GM19395 (cell line): ENCODE results near the gene SLC47A1.
"Not testable (repeated sequence)": the region's sequence is repeated elsewhere in the genome, so short reads cannot be mapped to it uniquely, and the experiment has no call there.

Experiments used
- ATAC-seq: cut with Tn5 transposase; IDR thresholded peaks from one replicate; pipeline ENCODE4 v1.9.1; 2021; ENCODE audit warnings: mild to moderate bottlenecking, moderate library complexity; ENCODE audit not compliant: unreplicated experiment

SLC47A1 gene

DNA sequence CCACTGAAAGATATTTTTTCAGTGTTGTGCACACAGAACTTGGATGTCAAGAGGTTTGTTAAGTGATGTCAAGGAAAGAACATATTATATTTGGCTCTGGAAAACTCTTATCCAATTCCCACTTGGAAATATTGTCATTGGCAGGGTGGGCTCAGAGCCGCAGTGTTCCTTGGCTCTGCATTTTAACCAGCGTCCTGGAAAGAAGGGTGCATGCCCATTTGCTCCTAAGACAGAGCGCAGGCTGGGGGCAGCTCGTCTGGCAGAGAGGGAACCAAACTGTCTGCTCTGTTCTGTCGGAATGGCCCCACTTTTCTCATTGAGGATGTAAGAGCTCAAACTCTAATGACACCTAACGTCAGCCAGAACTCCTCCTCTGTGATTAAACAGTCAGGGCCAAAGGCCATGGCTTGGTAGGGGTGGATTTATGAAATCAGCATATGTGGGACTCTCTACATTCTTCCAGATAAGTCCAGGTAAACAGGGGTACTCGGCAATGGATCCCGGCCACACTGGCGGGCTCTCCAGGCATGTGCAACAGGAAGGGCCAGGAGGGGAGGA, 18.0 kb downstream of the SLC47A1 start:
- ATAC-seq = no peak

DNA sequence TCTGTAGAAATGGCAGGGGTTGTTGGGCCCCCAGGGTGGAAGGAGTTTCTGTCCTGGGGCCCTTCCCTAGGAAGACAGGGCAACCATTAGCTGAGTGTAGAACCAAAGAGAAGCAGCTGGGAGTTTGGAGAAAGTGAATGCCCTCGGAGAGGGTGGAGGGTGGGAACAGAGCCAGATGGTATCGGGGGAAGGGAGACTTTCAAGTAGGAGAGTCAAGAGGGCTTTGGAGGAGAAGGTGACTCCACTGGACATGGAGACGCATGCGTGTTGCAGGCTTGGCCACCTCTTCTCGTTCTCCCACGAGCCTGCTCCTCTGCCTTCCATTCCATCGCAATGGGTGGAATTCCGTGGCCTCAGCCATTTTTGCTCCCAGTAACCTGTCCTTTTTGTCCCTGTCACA, 19.4 kb downstream of the SLC47A1 start:
- ATAC-seq = no peak

DNA sequence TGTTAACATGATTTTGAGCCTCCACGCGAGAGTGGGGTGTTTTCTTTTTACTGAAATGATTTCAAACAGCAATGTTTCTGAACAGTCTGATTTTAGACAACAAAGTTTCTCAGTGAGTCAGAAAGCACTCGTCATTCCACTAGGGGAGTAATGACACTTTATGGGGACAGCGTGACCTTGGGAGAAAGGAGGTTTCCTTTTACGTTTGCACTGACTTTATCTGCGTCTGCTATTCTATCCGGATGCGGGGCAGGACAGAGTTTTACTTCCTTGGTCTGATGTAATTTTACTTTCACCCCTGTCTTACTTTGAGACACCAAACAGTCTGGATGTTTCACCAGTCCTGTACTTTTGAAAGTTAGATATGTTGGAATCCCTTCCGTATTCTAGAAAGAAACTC, 20.7 kb downstream of the SLC47A1 start:
- ATAC-seq = no peak

DNA sequence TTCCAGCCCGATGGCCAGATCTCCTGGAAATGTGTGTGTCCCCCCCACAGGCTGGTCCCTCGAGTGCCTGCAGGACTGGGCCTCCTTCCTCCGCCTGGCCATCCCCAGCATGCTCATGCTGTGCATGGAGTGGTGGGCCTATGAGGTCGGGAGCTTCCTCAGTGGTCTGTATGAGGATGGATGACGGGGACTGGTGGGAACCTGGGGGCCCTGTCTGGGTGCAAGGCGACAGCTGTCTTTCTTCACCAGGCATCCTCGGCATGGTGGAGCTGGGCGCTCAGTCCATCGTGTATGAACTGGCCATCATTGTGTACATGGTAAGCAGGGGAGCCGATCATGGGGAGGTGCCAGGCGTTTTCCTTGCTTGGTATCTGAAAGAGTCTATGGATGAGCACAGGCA, 22.1 kb downstream of the SLC47A1 start:
- no peak for ATAC-seq

DNA sequence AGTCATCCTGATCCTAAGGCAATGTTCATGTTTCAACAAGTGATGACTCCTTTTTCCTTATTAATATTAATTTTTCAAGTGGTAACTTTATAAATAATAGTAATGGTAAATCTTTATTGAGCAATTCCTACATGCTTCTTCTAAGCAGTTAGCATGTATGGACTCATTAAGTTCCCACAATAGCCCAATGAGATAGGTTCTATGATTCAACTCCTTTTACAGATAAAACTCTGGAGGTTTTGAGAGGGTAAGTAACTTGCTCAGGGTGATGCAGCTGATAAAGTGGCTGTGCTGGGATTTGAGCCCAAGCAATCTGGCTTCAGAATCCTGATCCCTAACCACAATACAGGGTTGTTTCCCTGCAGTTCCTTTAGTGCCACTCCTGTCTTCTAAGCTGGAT, 25.3 kb downstream of the SLC47A1 start:
- no peak for ATAC-seq

DNA sequence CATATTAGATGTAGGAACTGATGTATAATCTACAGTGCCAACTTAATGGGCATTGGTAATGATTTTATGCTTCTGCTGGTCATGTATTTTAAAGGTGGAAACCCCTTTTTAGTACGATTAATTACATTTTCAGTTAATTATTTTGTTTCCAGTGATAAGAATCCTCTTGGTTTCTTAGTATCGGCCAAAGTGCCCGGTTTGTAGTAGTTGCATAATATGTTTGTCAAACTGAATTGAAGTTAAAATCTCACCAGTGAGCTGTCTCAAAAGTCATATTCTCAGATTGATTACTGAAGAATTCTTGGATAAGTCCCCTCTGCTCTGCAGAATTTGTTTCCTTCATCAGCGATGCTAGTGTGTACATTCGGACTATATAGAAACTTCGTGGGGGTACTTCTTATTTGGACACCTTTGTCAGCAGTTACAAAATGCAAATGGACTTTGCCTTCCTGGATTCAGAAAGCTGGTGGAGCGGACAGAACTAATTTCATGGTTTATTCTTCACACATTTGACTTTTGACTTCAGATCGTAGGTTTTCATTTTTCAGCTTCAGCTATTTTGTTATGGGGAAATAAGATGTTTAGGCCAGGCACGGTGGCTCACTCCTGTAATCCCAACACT, 28.2 kb downstream of the SLC47A1 start:
- ATAC-seq = no peak

DNA sequence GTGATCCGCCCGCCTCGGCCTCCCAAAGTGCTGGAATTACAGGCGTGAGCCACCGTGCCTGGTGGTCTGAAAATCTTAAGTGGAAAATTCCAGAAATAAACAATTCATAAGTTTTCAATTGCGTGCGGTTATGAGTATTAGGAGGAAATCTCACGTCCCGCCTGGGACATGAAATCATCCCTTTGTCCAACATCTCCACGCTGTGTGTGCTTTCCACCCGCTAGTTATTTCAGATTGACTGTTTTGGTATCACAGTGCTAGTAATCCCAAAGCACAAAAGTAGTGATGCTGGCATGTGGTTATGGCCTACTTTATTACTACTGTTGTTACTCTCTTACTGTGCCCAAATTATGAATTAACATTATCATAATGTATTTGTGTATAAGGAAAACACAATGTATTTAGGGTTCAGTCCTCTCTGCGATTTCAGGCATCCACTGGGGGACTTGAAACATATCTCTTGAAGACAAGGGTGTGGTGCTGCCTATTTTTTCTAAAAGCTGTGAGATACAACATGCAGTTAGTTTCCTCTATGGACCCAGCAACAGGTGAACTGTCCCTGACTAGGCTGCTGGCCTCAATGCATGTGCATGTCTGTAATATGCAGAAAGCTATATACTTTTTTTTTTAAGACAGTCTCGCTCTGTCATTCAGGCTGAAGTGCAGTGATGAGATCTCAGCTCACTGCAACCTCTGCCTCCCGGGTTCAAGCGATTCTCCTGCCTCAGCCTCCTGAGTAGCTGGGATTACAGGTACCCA, 32.3 kb downstream of the SLC47A1 start:
- ATAC-seq = no peak

DNA sequence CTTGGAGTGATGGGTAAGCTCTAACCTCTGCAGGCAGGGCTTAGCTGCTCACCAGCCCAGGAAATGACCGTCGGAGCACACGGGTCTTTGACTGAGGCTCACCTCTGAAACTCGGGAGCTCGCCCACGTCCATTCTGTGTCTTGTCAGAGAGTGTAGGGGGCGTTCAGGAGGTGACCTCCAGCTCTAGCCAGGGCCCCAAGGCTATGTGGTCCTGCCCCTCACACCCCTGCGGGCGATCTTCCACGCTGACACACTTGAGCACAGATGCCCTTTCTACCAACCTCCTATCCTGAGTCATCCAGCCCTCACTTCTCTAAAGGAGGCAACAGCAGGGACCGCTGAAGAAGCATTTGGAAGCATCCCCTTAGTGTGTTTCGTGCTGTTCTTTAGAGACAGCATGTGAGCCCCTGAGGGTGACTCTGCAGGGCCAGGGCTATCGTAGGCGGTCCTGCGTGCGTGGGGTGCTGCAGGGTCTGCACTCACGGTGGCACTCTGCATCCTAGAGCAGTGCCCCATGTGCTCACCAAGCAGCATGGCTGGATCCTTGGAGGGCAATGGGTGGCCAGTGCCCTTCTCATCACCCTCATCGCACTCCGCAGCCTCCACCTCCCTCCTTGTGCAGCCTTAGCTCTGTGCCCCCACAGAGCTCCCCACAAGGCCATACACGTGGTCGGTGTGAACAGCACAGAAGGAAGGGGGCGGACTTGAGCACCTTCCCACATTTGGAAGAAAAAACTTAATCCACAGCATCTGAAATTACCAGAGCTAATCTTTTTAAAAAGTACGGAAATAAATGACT, 33.8 kb downstream of the SLC47A1 start:
- ATAC-seq = no peak

DNA sequence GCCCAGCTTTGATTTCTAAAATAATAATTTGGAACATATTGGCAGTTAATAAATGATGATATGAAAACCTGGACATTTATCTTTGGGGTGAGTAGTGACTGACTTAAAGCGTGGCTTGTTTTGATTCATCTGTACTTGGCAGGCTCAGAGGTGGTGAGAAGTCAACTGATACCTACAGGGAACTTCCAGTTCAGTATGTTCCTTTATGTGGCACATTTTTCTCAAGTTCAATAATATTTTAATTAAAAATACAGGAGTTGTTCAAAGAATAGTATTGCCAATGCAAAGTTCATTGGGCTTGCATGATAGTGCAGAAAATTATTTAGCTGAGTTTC, 34.3 kb downstream of the SLC47A1 start:
- ATAC-seq = no peak

DNA sequence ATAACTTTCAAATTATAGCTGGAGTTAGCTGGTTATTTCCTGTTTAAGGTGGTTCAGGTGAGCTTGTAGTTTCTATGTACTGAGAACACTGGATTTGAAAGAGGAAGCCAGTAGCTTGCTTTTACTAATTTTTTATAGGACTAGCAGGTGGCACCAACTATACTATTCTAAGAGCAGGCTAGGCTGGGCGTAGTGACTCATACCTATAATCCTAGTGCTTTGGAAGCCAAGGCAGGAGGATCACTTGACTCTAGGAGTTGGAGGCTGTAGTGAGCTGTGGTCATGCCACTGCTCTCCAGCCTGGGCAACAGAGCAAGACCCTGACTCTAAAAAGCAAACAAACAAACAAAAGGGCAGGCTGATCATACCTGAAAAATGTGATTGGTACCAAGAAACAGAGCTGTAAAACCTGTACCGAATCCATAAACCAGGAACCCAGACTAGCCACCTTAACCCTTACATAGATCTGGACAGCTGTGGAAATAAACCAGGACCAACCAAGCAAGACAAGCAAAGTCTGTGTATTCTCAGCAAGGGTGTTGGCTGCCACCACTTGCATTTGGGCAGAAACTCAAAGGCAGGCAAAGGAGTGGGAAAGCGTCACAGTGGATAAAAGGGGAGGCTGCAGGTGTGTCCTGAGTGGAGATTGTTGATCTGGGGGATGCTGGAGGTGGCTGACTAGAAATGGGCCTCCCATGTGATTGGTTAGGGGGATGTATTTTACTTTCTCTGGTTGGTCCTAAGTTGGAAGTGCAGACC, 36.3 kb downstream of the SLC47A1 start:
- ATAC-seq = no peak

DNA sequence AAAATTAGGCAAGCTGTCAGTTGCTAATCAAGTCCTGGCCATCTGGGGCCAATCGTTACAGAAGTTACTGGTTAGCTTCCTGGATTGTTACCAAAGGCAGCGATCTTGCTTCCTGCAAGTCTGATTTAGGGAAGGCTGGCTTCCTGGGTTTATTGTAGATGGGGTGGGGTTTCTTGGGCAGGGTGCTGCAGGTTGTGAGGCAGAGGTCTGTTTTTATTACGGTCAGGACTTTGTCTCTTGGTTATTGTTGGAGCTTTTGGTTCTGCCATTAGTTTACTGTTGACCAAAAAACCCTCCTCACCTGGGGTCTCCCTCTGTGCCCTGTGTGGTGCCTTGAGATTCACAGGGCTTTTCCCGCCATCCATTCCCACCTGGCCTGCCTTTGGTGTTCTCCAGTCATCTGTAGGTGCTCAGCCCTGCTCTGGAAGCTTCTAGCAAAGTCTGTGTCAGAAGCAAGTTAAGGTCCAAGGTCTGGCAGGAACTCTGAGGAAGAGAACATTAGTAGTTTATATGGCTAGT, 36.9 kb downstream of the SLC47A1 start:
- no peak for ATAC-seq

DNA sequence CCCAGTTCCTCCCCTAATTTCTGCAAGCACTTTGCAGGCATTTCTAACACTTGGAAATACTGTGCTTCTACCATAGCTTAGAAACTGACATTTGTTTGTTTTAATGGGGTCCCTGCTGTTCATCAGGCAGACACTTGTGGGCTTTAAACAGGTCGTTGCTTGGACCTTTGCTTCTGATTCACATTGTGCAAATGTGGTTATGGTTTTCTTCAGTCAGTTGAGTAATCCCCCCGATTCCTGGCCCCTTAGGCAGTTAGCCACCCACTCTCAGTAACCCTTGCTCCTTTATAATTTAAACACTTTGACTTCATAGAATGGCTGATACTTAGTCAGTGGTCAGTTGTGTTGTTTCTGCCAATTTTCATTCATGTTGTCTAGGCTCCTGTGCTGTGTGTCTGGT, 39.4 kb downstream of the SLC47A1 start:
- no peak for ATAC-seq

DNA sequence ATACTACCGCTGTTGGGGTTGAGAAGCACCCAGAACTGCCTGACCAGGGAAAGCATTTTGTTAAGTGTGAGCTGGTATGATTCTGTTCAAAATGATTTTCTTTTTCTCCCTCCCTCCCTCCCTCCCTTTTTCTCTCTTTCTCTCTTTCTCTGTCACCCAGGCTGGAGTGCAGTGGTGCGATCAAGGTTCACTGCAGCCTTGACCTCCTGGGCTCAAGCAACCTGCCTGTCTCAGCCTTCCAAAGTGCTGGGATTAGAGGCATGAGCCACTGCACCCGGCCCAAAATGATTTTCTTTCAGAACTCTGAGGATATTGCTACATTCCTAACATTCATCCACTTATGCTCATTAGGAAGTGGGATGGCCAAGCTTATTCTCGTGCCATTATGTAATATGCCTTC, 41.3 kb downstream of the SLC47A1 start:
- ATAC-seq = no peak

DNA sequence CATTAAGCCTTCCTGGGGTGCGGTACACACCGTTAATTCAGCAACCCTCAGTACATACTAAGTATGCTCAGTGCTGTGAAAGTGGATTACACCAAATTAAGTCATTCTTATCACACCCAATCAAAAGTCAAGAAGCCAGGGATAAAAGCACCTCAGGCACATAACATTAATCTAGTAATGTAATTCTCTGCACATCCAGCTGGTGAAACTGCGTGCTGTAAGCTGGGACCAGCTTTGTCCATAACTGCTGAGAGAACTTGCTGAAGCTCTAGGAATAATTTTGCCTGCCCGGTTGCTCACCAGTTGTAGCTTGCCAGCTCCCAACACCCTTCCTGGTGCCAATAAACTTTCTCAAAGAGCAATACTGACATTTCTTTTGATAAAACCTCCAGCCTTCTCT, 44.9 kb downstream of the SLC47A1 start:
- no peak for ATAC-seq

DNA sequence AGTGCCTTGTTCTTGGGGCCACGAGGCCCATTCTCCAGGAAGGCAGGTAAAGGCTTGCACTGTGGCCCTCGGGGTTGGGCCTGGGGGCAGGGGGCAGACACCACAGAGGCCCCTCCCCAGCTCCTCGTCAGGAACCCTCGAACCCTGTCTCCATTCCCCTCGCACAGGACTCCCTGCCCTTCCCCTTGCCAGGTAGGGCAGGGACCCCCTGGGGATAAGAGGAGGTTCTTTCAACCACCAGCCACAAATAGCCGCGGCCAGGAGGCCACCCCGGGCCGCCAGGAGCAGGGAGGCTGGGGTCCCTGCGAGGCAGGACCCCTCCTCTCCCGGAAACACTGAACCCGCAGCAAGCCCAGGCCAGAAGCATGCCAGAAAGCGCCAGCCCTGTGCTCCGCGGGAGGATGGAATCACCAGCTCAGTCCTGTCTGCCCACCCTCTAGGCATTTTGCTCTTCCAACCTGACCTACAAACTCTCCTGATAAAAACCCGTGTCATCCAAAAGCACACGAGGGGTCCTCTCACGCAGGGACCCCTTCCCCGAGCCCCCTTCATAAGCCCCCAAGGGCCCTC, 45.6 kb downstream of the SLC47A1 start:
- no peak for ATAC-seq

DNA sequence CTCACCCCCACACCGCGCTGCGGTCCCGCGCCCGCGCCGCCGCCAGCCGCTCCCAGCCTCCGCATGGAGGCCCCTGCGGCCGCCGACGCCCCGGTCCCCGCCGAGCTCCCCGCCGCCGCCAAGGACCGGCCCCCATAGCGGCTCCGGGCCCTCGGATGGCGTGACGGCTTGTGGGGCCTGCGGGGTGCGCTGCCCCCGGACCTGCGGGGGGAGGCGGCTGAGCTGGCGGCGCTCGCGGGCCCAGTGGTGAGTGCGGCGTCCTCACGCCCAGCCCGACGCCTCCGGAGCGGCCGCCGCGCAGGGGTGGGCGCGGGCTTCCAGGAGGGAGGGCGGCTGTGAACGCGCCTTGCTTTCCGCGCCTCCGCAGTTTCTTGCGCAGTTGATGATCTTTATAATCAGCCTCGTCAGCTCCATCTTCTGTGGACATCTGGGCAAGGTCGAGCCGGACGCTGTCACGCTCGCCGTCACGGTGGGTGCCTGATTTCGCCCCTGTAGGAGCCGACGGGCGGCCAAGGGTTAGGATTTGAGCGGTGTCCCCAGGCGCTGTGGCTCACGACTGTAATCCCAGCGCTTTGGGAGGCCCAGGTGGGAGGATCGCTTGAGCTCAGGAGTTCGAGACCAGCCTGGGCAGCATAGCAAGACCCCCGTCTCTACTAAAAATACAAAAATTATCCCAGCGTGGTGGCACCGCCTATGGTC, 46.4 kb downstream of the SLC47A1 start:
- no peak for ATAC-seq

DNA sequence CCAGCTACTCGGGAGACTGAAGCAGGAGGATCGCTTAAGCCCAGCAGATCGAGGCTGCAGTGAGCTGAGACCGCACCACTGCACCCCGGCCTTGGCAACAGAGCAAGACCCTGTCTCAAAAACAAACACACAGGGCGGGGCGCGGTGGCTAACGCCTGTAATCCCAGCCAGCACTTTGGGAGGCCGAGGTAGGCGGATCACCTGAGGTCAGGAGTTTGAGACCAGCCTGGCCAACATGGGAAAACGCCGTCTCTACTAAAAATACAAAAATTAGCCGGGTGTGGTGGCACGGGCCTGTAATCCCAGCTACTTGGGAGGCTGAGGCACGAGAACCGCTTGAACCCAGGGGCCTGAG, 46.9 kb downstream of the SLC47A1 start:
- ATAC-seq = not testable (repeated sequence)

DNA sequence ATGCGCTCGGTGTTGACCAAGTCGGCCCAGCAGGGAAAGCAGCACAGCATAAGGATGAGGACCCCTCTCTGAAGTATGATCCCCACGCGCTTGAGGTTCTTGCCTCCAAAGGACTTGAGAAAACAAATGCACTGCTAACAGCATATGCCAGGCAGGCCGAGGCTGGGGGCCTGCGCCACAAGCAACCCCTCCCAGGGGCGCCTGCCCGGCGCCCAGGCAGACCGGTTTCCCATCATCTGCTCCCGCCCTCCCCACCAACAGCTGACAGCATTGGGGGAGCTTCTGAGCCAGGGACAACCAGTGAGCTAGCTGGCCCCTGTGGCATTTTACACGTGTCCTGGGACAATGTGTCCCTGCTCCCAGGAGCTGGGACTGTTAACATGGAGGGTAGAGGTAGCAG, 48.5 kb downstream of the SLC47A1 start:
- not testable (repeated sequence) for ATAC-seq

DNA sequence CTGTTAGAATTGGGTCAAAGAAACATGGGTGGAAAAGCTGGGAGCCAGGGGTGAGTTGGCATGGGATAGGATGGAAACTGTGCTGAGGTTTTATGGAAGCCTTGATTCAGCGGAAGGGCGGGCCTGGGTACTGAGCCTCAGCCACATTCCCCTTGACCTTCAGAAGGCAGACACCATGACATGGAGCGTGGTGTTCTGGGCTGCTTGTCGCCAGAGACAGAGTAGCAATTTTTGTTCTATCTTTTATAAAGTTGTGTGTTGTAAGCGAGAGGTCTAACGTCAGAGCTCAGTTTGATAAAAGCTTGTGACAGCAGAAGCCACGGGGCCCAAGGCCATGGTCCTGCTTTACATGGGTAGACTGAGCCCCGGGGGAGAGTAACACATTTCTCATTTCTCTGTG, 50.2 kb downstream of the SLC47A1 start:
- no peak for ATAC-seq

DNA sequence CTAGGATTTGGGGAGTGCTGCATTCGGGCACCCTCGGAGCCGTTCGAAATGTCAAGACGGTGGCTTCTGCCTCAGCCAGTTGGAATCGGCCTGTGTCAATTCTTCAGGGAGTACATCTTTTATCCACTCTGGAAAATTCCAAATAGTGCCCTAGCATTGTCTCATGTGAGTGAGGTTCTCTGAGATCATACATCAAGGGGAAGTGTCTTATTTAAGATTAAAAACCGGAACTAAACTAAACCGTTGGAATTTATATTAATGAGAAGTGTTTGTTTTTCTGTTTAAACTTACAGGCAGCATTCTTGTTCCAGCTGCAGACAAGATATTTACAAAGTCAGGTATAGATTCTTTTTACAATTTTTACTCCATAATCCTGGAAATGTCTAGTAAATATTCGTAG, 56.8 kb downstream of the SLC47A1 start:
- no peak for ATAC-seq
